ENCODE measurements around the gene TAF3. TPM values are rescaled to one million over a fixed set of nuclear protein-coding genes. Genes with fewer than 3 reads are reported as not detected.

TAF3 gene
- total RNA-seq, 2 experiments from 2014 or later: 16.8 to 17.0 TPM

- H3K27me3 Mint-ChIP-seq: peaks cover 65% of the 10 kb centered on the region
- peak overlapping the region; percentile 76 for H3K4me3 Mint-ChIP-seq
- H3K27ac Mint-ChIP-seq: no peak overlapping the region
- DNase-seq: peak; percentile 45
- no peaks in the 10 kb centered on the region for H3K36me3 Mint-ChIP-seq
- H3K4me1 Mint-ChIP-seq: peaks cover 40% of the 10 kb centered on the region
- H3K9me3 Mint-ChIP-seq: no peaks in the 10 kb centered on the region
Observed at GRCh38 chr10:8050556-8051108, 232.3 kb downstream of the TAF3 start.

GRCh38 chr10:8051109-8051821 is 233.0 kb downstream of the TAF3 start:
- no peak overlapping the region for H3K4me3 Mint-ChIP-seq
- H3K27ac Mint-ChIP-seq: no peak overlapping the region
- H3K36me3 Mint-ChIP-seq: peaks cover under 1% of the 10 kb centered on the region
- H3K27me3 Mint-ChIP-seq: peaks cover 59% of the 10 kb centered on the region
- no peak for DNase-seq
- H3K9me3 Mint-ChIP-seq: no peaks in the 10 kb centered on the region
- peaks cover 33% of the 10 kb centered on the region for H3K4me1 Mint-ChIP-seq

DNA sequence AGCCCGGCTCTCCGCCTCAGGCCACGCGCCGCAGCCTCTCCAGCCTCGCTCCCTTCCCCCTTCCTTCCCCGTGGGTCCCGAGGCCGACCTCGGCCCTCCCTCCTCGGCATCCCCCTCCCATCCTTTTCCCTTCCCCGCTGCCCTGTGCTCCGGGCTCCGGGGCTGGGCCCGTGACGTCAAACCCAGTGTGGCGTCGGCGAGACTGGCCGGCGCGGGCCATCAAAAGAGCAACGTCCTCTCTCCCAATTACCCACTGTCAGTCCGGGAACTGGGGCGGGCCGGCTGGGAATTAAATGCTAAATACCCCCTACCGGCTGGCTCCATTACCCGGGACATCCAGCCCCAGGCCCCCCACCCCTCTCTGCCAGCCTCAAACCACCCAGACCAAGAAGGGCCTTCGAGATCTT is 233.5 kb downstream of the TAF3 start:
- Mint-ChIP-seq H3K27ac (no peak overlapping the region), H3K4me1 (peaks cover 35% of the 10 kb centered on the region), H3K9me3 (no peaks in the 10 kb centered on the region), H3K36me3 (peaks cover 5% of the 10 kb centered on the region), H3K27me3 (peaks cover 53% of the 10 kb centered on the region), H3K4me3 (peak overlapping the region; percentile 67)
- DNase-seq: no peak

DNA sequence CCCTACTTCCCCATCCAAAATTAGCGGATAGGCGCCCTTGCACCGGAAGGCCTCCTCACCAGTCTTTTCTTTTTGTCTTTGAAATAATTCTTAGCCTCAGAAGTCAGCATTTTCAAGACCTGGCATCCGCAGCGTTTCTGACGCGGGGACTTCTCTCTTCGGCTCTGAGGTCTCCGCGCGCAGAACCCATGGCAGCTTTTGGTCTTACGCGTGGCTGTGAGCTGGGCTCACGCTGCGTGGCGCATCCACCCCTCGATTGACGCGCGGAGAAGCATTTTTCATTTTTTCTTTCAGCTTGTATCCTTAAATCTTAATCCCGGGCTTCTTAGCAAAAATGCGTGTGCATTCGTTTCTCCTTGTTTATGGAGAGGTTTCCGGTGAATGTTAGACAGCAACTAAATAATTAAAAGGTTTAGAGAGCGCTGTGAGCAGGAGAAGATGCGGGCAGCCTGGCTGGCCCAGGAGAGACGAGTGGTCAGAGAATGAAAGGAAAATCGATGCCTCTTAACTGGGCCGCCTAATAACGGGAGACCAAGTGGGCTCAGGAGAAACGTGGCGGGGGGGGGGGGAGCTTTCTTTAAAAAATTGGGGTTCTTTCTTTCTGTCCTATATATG is 234.1 kb downstream of the TAF3 start:
- no peaks in the 10 kb centered on the region for H3K9me3 Mint-ChIP-seq
- DNase-seq: peak; percentile 25
- peaks cover 47% of the 10 kb centered on the region for H3K27me3 Mint-ChIP-seq
- H3K36me3 Mint-ChIP-seq: peaks cover 5% of the 10 kb centered on the region
- H3K4me1 Mint-ChIP-seq: peaks cover 41% of the 10 kb centered on the region
- peak overlapping the region; percentile 67 for H3K4me3 Mint-ChIP-seq
- H3K27ac Mint-ChIP-seq: no peak overlapping the region

DNA sequence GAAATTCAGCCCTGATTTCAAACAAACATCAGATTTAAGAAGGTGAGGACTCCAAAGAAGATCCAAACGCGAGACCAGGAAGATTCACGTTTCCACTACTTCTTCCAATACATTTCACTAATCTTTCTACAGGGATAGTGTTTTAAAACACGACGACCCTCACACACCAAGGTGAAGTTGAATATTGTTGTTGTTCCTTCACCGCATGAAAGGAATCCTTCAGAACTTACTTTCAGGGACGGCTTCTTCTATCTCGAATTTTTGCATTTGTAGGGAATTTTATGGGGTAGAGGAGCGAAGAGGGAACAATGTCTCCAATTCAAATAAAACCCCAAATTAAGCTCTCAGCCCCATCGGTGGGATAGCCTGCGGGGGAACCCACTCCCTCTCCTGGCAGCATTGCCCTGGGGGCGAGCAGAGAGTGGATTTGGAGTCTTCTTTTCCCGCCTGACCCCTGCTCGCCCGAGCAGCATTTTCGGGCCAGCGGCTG is 234.7 kb downstream of the TAF3 start:
- Mint-ChIP-seq H3K27ac (no peak overlapping the region), H3K9me3 (no peaks in the 10 kb centered on the region)

DNA sequence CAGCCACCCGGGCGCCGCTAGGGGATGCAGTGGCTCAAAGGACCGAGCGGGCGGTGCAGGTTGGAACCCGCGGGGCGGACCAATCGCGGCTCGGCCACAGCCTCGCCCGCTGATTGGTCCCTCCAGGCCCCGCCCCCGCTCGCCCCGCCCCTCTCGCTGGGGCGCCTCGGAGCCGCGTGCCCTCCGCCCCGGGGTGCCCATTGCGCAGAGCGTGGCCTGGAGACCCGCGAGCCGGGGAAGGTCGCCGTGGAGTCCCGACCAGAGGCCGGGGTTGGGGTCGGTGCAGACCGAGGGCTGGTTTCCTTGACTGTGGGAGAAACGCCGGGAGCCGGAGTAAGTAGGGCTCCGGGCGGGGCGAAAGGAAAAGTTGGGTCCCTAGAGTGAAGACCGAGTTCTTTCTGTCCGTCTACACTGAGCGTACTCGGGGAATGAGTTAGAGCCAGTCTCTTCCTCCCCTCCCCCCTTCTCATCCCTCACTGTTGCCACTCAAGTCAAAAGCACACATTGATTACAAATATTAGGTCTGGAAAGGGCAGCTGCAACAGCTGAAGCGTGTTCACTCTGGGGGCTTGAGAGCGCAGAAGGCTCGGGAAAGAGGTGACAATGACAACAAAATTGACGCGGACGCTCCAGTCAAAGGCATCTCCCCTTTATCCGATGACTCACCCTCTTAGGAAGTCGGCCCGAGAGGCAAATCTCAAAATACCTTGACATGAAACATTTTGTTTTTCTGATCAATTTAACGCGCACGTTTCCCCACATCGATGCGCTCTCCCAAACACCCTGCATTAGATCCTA is 235.3 kb downstream of the TAF3 start:
- H3K4me3 Mint-ChIP-seq: peak overlapping the region; percentile 87

More for the DNA sequence above, 234.7 kb downstream of the TAF3 start:
- Mint-ChIP-seq H3K4me1 (peaks cover 45% of the 10 kb centered on the region), H3K36me3 (peaks cover 5% of the 10 kb centered on the region), H3K4me3 (peak overlapping the region; percentile 67), H3K27me3 (peaks cover 41% of the 10 kb centered on the region)
- no peak for DNase-seq

DNA sequence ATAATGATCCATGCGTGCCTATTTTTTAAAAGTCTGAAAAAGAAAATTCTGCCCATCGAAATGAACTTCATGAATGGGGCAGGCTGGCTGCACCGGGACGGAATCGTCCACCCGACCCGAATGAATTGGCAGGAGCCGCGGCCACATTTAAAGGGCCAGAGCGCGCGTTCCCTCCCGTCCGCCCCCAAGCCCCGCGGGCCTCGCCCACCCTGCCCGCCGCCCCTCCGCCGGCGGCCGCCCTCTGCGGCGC is 235.9 kb downstream of the TAF3 start:
- H3K4me3 Mint-ChIP-seq: peak overlapping the region; percentile 87
- H3K27me3 Mint-ChIP-seq: peaks cover 30% of the 10 kb centered on the region
- no peak for DNase-seq
- no peaks in the 10 kb centered on the region for H3K9me3 Mint-ChIP-seq
- H3K36me3 Mint-ChIP-seq: peaks cover 6% of the 10 kb centered on the region
- peaks cover 48% of the 10 kb centered on the region for H3K4me1 Mint-ChIP-seq
- peak overlapping the region; percentile 91 for H3K27ac Mint-ChIP-seq

More for the DNA sequence above, 235.3 kb downstream of the TAF3 start:
- Mint-ChIP-seq H3K36me3 (peaks cover 5% of the 10 kb centered on the region), H3K4me1 (peaks cover 48% of the 10 kb centered on the region), H3K9me3 (no peaks in the 10 kb centered on the region), H3K27me3 (peaks cover 35% of the 10 kb centered on the region), H3K27ac (peak overlapping the region; percentile 91)
- DNase-seq: peak; percentile 94

- H3K36me3 Mint-ChIP-seq: peaks cover 9% of the 10 kb centered on the region
- peak; percentile 80 for DNase-seq
- H3K4me1 Mint-ChIP-seq: peaks cover 53% of the 10 kb centered on the region
- peaks cover 28% of the 10 kb centered on the region for H3K27me3 Mint-ChIP-seq
- H3K4me3 Mint-ChIP-seq: peak within 1 kb of the TSS; percentile 91
- no peaks in the 10 kb centered on the region for H3K9me3 Mint-ChIP-seq
- H3K27ac Mint-ChIP-seq: peak within 1 kb of the TSS; percentile 91
Observed at GRCh38 chr10:8054494-8055407, 236.4 kb downstream of the TAF3 start, which contains the start of gene GATA3. Gene GATA3 (plus strand): TSS chr10:8054688. CDS start chr10:8055656, 968 bp downstream.

- Mint-ChIP-seq H3K27me3 (peaks cover 22% of the 10 kb centered on the region), H3K36me3 (peaks cover 9% of the 10 kb centered on the region), H3K9me3 (no peaks in the 10 kb centered on the region), H3K4me3 (peak overlapping the region; percentile 91), H3K27ac (peak overlapping the region; percentile 95), H3K4me1 (peaks cover 62% of the 10 kb centered on the region)
- DNase-seq: peak; percentile 53
Observed at GRCh38 chr10:8055420-8056349, 237.4 kb downstream of the TAF3 start.

DNA sequence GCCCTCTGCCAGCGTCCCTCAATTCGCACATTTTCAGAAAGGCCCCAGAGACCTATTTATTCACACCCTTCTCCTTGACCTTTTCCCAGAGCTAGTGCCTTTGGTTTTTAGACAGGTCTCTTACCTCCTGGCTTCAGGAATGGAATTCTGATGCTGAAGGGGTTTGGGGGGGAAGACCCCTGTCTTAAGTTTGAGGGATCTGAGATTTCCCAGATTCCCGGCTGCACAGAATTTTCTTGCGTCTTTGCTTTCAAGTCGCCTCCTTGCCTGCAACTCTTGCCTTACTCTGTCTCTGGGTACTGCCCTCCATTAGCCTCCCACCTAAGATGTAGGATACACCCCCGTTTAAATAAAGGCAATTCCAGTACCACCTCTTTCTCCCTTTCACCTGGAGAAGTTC is 238.1 kb downstream of the TAF3 start:
- Mint-ChIP-seq H3K36me3 (peaks cover 9% of the 10 kb centered on the region), H3K4me3 (peak overlapping the region; percentile 91), H3K4me1 (peaks cover 69% of the 10 kb centered on the region), H3K27me3 (peaks cover 20% of the 10 kb centered on the region), H3K9me3 (no peaks in the 10 kb centered on the region), H3K27ac (peak overlapping the region; percentile 95)
- no peak for DNase-seq

DNA sequence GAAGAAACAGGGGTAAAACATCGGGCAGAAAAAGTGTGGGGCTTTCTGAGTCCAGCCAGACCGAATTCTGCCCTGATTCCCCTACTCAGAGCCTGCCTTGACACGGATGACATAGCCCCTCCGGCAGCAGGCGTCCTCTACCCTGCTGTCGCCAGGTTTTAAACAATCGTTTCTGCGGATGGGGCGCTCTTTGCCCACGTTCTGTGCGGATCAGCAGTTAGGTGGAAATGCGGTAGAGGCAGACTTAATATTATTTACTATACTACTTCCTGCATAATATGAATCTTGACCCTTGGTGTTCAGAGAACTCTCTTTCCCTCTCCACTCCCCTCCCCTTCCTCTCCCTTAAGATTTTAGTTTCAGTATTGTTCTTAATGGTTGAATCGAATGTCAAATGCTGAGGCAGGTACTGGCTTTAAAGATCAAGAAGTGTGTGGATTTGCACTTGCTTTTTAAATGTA is 238.6 kb downstream of the TAF3 start:
- Mint-ChIP-seq H3K27me3 (peaks cover 18% of the 10 kb centered on the region), H3K9me3 (no peaks in the 10 kb centered on the region), H3K27ac (peak overlapping the region; percentile 95), H3K4me3 (peak overlapping the region; percentile 91), H3K4me1 (peaks cover 71% of the 10 kb centered on the region), H3K36me3 (peaks cover 10% of the 10 kb centered on the region)
- peak; percentile 66 for DNase-seq

DNA sequence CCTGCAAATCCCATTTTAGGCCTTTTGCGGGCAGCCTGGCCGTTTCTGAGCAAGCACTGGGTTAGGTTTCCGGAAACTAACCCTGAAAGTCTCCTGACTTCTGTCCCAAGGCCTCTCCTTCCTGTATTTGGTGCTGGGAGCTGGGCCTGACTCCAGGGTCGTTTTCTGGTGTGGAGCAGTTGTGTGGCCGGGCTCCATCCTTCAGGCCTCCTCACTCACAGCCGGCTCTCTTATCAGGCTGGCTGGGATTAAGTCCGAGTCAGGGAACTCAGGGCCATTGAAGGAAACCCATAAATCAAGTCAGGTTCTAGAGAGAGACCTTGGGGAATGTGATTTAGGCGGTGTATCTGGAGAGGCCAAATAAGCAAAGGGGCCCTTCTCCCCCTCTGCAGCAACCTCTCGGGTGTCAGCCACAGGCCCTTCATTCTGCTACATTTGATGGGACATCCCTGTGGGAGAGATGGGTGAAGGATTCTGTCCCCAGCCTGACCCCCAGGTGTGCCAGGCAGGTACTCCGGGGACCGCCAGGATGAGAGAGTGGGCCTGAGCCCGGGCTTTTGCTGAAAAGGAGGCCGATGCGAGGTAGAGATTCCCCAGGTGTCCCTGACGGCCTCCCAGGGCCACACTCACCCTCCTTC is 239.4 kb downstream of the TAF3 start:
- Mint-ChIP-seq H3K27ac (peak overlapping the region; percentile 61), H3K9me3 (no peaks in the 10 kb centered on the region), H3K4me3 (peak overlapping the region; percentile 91), H3K27me3 (peaks cover 9% of the 10 kb centered on the region), H3K4me1 (peaks cover 72% of the 10 kb centered on the region), H3K36me3 (peaks cover 12% of the 10 kb centered on the region)
- no peak for DNase-seq
